Head of caudate nucleus (tissue), 42 donors: ENCODE measurements around the gene CACNA1G.

ENCODE experiments used
- DNase-seq, 42 donors: peaks; one replicate each; pipeline versions ENCODE4 v3.0.0 to v3.0.0-alpha.2; 2020 to 2021; ENCODE audit warnings: mixed read lengths in 7 of 42
- intact Hi-C: fragments of 100-400 bp; cut with DNase I; formaldehyde crosslinking; loops from one replicate; pipeline ENCODE4 v1.15.0; 2022

Gene CACNA1G

GRCh38 chr17:50579399-50579798 lies 18.9 kb downstream of the CACNA1G start:
- DNase-seq, result no peak
- intact Hi-C loops, result no loop called here

- no peak for DNase-seq
- intact Hi-C loops, result no loop called here
Observed at GRCh38 chr17:50580646-50581045, 20.1 kb downstream of the CACNA1G start.

GRCh38 chr17:50581316-50581715 lies 20.8 kb downstream of the CACNA1G start:
- DNase-seq, result no peak
- intact Hi-C loops, result no loop called here

- DNase-seq, result no peak
- intact Hi-C loops, result no loop called here
Observed at GRCh38 chr17:50582741-50583140, 22.2 kb downstream of the CACNA1G start.

- intact Hi-C loops, result no loop called here
- DNase-seq, result no peak
Observed at GRCh38 chr17:50583641-50584040, 23.1 kb downstream of the CACNA1G start.

- intact Hi-C loops, result no loop called here
- DNase-seq, result no peak
Observed at GRCh38 chr17:50584116-50584515, 23.6 kb downstream of the CACNA1G start.

GRCh38 chr17:50584749-50585148 lies 24.2 kb downstream of the CACNA1G start:
- DNase-seq, result no peak

GRCh38 chr17:50585346-50585745 lies 24.8 kb downstream of the CACNA1G start:
- intact Hi-C loops, result no loop called here
- no peak for DNase-seq

More at GRCh38 chr17:50584749-50585148, 24.2 kb downstream of the CACNA1G start:
- intact Hi-C loops, result no loop called here

GRCh38 chr17:50585891-50586290 lies 25.4 kb downstream of the CACNA1G start:
- DNase-seq, result no peak
- intact Hi-C loops, result no loop called here

- DNase-seq, result no peak
- intact Hi-C loops, result no loop called here
Observed at GRCh38 chr17:50586421-50587247, 26.1 kb downstream of the CACNA1G start.

- DNase-seq, result no peak
- intact Hi-C loops, result no loop called here
Observed at GRCh38 chr17:50587571-50587970, 27.1 kb downstream of the CACNA1G start.

- no peak for DNase-seq
- intact Hi-C loops, result no loop called here
Observed at GRCh38 chr17:50588391-50589049, 28.0 kb downstream of the CACNA1G start.

- no peak for DNase-seq
Observed at GRCh38 chr17:50589095-50589705, 28.7 kb downstream of the CACNA1G start.

GRCh38 chr17:50590946-50591737 lies 30.6 kb downstream of the CACNA1G start:
- intact Hi-C loops, result no loop called here
- DNase-seq, result no peak

More at GRCh38 chr17:50589095-50589705, 28.7 kb downstream of the CACNA1G start:
- intact Hi-C loops, result no loop called here

- intact Hi-C loops, result no loop called here
- peak in 7 of 42 donors; percentile 9 to 39 (median 19) for DNase-seq
Observed at GRCh38 chr17:50593321-50593720, 32.8 kb downstream of the CACNA1G start.

GRCh38 chr17:50594128-50594823 lies 33.8 kb downstream of the CACNA1G start:
- DNase-seq, result no peak
- intact Hi-C loops, result no loop called here

GRCh38 chr17:50594892-50595291 lies 34.4 kb downstream of the CACNA1G start:
- intact Hi-C loops, result no loop called here

GRCh38 chr17:50596191-50597037 lies 35.9 kb downstream of the CACNA1G start:
- intact Hi-C loops, result no loop called here
- no peak for DNase-seq

More at GRCh38 chr17:50594892-50595291, 34.4 kb downstream of the CACNA1G start:
- no peak for DNase-seq
